Duodenal mucosa (tissue), 2 donors: ENCODE data around the gene FAM9A.

ENCODE experiments used
- H3K27ac ChIP-seq: one replicate; pipeline ENCODE4 v1.7.0; 2013; ENCODE audit warnings: low read depth, low read length
- H3K27me3 ChIP-seq, 2 donors: one replicate each; pipeline ENCODE4 v1.7.0; 2013; ENCODE audit warnings: low read length in 2 of 2, control low read depth in 1 of 2; ENCODE audit not compliant: insufficient read depth in 2 of 2, control insufficient read depth in 1 of 2
- H3K36me3 ChIP-seq, 2 donors: one replicate each; pipeline ENCODE4 v1.7.0; 2013; ENCODE audit warnings: low read length in 2 of 2, control low read depth in 1 of 2; ENCODE audit not compliant: insufficient read depth in 2 of 2, control insufficient read depth in 1 of 2
- H3K4me1 ChIP-seq, 2 donors: one replicate each; pipeline ENCODE4 v1.7.0; 2013; ENCODE audit warnings: low read length in 2 of 2, control low read depth in 1 of 2; ENCODE audit not compliant: insufficient read depth in 2 of 2, control insufficient read depth in 1 of 2
- H3K4me3 ChIP-seq, 2 donors: one replicate each; pipeline ENCODE4 v1.7.0; 2013; ENCODE audit warnings: low read length in 2 of 2, low read depth in 1 of 2
- H3K9ac ChIP-seq, 2 donors: one replicate each; pipeline ENCODE4 v1.7.0; 2013; ENCODE audit warnings: low read length in 2 of 2, low read depth in 1 of 2
- H3K9me3 ChIP-seq, 2 donors: one replicate each; pipeline ENCODE4 v1.7.0; 2013; ENCODE audit warnings: low read length in 2 of 2, control low read depth in 1 of 2; ENCODE audit not compliant: control insufficient read depth in 1 of 2

The FAM9A gene

DNA sequence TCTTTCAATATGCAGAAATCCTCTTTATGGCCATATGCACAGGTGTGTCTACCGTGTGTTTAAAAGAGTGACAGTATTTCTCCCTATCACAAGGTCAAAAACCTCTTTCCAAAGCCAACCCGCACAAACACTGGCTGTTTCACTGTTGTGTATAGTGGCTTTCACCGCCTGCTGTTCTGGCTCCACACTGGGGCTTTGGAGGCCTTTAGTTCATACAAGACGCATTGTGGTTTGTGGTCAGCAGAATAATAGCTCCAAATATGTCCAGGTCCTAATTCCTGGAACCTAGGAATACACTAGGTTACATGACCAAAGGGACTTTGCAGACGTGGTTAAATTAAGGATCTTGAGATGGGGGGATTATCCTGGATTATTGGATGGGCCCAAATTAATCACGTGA, 40.7 kb upstream of the FAM9A start:
- H3K27ac ChIP-seq = no peak overlapping the region
- H3K27me3 ChIP-seq = no peaks in the 10 kb centered on the region
- no peaks in the 10 kb centered on the region for H3K4me1 ChIP-seq
- no peaks in the 10 kb centered on the region for H3K36me3 ChIP-seq
- H3K9ac ChIP-seq = no peak overlapping the region
- no peaks in the 10 kb centered on the region for H3K9me3 ChIP-seq
- no peak overlapping the region for H3K4me3 ChIP-seq

DNA sequence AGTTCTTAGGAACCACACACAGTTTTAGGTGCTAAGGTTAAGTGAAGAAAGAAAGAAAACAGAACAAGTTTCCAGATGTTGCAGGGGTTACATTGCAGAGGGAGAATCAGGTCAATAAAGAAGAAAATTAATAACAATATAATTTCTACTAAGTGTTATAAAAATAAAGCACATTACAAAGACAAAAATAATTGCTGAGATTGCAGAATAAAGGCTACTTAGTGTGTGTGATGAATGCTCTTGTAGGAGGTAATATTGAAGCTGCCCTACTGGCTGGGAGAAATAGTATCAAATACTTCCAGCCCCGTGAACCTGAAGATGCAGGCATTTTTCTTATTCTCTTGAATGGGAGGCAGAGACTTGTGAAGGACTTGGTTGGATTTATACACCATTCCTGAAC, 33.2 kb upstream of the FAM9A start:
- Histone ChIP-seq H3K27me3 (no peaks in the 10 kb centered on the region), H3K9me3 (no peaks in the 10 kb centered on the region), H3K9ac (no peak overlapping the region), H3K4me1 (no peaks in the 10 kb centered on the region), H3K4me3 (no peak overlapping the region), H3K27ac (no peak overlapping the region), H3K36me3 (no peaks in the 10 kb centered on the region)

DNA sequence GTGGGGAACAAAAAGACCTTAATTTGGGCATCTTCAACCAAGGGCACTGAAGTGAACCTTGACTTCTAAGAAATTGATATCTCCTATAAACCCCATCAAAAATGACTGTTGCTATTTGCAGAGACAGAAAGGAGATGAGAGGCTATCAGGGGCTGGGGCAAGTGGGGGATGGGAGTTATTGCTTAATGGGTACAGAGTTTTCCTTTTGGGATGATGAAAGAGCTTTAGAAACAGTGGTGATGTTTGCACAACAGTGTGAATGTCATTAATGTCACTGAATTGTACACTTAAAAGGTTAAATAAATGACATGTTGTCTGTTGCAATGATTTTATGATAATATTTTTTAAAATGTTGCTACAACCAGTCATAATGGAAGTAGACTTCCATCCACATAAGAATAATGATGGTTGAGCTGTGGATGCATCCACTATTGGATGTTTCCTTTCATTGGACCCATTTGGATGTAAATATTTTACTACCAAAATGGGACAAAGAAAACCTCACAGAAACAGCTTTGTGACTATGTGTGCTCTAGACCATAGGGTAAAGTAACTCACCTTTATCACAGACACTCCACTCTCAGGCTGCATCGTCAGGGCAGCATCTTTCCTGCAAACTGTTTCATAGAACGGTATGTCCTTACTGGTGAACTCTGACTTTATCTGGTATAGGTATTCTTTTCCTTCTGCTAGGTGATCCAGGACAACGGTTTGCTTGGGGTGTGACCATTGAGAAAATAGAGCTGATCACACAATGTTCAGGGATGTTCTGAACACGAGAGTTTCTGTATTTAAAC, 31.6 kb upstream of the FAM9A start:
- Histone ChIP-seq H3K9ac (no peak overlapping the region), H3K4me3 (no peak overlapping the region), H3K9me3 (no peaks in the 10 kb centered on the region), H3K36me3 (no peaks in the 10 kb centered on the region), H3K27ac (no peak overlapping the region), H3K4me1 (no peaks in the 10 kb centered on the region), H3K27me3 (no peaks in the 10 kb centered on the region)

DNA sequence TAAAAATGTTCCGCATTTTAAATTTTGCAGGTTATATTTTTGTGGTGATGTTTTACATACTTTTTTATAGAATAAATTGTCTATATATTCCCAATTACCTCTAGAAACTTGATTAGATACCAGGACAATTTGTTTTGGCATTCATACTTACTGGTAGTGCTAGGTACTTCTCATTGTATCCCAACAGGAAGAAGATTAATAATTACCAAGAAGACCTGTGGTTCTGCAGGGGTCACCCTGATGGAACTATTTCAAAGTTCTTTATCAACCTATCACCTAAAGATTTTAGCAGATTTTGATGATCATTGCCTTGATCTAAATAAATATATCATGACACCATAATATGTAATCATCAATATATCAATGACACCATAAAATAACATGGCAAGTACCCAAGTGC, 22.5 kb upstream of the FAM9A start:
- Histone ChIP-seq H3K9me3 (no peaks in the 10 kb centered on the region), H3K9ac (no peak overlapping the region), H3K4me1 (no peaks in the 10 kb centered on the region), H3K27me3 (no peaks in the 10 kb centered on the region), H3K27ac (no peak overlapping the region), H3K4me3 (no peak overlapping the region), H3K36me3 (no peaks in the 10 kb centered on the region)

DNA sequence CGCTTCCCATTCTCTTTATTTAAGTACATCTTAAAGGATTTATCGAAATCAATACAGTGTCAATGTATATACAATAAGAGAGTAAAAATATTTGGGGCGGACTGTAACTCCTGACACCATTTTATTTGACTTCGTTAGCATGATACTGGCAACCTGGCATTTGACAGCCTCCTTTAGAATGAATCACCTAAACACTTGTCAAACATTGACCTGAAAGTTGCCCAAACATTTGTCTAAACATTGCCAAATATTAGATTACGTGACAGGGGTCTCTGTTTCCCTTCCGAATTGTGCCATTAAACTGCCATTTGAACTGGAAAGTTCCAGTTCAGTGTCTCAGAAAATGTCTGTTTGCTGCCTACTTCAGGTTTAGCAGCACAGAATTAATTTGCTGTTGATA, 20.8 kb upstream of the FAM9A start:
- Histone ChIP-seq H3K4me1 (no peaks in the 10 kb centered on the region), H3K27me3 (no peaks in the 10 kb centered on the region), H3K9ac (no peak overlapping the region), H3K9me3 (no peaks in the 10 kb centered on the region), H3K36me3 (no peaks in the 10 kb centered on the region), H3K4me3 (no peak overlapping the region), H3K27ac (no peak overlapping the region)

DNA sequence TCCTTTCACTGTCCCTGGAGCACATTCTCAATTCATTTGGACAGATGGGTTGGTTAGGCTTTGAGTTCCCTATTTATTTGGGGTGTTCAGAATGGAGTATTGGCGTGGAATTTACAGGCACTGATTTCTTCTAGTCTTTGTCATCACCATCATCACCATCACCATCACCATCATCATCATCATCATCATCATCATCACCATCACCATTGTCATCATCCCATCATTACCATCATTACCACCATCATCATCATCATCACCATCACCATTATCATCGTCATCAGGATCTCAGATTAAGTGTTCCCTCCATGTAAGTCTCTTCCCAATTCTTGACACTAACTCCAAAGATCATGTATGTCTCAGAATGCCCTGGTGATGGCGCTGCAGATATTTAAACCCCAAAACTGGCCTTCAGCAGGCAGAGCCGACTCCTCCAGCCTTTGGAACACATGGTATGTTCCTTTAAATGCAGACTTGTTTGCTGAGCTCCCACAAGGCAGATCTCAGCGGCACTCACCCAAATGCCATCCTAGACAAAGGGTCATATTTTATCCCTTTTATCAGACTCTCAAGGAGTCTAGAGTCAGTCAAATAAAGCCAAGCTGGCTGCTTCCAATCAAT, 19.8 kb upstream of the FAM9A start:
- H3K27ac ChIP-seq = no peak overlapping the region
- no peaks in the 10 kb centered on the region for H3K9me3 ChIP-seq
- no peak overlapping the region for H3K4me3 ChIP-seq
- H3K9ac ChIP-seq = no peak overlapping the region
- H3K36me3 ChIP-seq = no peaks in the 10 kb centered on the region
- H3K27me3 ChIP-seq = no peaks in the 10 kb centered on the region
- no peaks in the 10 kb centered on the region for H3K4me1 ChIP-seq

DNA sequence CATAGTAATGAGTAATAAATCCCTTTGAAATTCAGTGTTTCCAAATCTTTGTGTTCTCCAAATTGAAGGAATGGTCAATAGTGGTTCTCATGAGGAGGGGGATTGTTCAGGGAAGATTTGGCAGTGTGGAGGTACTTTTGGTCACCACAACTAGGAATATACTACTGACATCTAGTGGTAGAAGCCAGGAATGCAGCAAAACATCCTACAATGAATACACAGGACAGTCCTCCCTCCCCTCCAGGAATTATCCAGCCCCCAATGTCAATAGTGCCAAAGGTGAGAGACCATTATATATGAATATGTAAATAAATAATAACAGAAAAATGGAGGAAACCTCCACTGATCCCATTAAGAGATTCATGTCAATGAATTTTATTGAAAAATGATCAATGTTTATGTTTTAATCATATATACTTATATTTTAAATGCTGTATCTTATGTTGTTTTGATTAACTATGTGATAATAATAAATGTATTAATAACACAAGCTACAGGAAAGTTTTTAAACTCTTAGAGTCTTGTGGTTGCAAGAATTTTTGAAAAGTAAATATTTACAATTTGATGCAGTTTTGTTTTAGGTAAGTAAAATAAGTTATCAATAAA, 14.4 kb upstream of the FAM9A start:
- no peak overlapping the region for H3K9ac ChIP-seq

DNA sequence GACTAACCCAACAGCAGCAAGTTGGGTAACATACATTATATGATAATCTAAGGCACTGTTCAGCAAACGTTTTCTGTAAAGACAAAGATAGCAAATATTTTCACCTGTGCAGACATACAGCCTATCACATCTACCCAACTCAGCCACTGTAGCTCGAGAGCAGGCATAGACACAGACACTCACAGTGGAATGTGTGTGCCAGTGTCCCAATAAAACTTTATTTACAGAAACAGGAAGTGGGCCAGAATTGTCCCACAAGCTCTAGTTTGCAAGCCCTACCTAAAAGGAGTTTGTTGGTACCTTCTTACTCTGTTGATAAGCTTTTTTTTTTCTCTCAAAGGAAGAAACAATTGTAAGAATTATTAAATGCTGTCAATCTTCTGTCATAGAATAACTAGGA, 11.9 kb upstream of the FAM9A start:
- Histone ChIP-seq H3K27ac (no peak overlapping the region), H3K27me3 (no peaks in the 10 kb centered on the region), H3K4me3 (no peak overlapping the region), H3K9me3 (no peaks in the 10 kb centered on the region), H3K4me1 (no peaks in the 10 kb centered on the region), H3K9ac (no peak overlapping the region), H3K36me3 (no peaks in the 10 kb centered on the region)

More for the DNA sequence above, 14.4 kb upstream of the FAM9A start:
- Histone ChIP-seq H3K36me3 (no peaks in the 10 kb centered on the region), H3K4me1 (no peaks in the 10 kb centered on the region), H3K27ac (no peak overlapping the region), H3K27me3 (no peaks in the 10 kb centered on the region), H3K4me3 (no peak overlapping the region), H3K9me3 (no peaks in the 10 kb centered on the region)

DNA sequence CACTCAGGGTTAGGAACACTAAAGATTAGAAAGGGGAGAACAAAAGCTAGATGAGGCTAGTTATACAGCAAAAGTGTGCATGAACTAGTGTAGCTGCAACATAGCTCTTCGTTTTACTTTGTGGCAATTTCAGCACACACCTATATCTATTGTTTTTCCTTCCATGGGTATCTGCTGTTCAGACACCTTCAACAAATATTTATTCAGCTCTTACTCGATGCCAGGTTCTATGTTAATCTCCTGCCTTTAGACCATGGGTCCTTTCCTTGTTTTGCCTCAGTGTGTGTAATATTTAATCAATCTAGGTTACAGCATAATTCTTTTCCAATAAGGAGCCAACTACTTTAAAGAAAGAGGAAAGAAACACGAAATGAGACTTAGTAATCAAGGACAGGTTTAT, 10.4 kb upstream of the FAM9A start:
- Histone ChIP-seq H3K9me3 (no peaks in the 10 kb centered on the region), H3K4me3 (no peak overlapping the region), H3K36me3 (no peaks in the 10 kb centered on the region), H3K4me1 (no peaks in the 10 kb centered on the region), H3K27ac (no peak overlapping the region), H3K27me3 (no peaks in the 10 kb centered on the region), H3K9ac (no peak overlapping the region)

DNA sequence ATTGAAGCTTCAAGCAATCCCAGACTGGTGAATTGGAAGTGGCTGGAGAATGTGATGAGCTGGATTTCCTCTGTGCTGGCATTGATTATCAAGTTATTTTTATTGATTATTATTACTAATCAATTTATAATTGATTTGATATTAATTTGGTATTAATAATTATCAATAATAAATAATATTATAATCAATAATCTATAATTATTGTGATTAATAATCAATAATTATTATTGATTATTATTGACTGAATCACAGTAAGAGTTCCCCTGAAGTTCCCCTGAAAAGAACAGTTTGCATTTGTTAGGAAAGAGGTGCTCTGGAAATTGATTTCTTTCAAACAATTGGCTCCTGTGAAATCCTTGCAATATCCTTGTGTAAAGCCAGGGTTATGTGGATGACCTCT, 7.5 kb upstream of the FAM9A start:
- H3K36me3 ChIP-seq = no peaks in the 10 kb centered on the region
- H3K4me1 ChIP-seq = no peaks in the 10 kb centered on the region
- H3K27ac ChIP-seq = no peak overlapping the region
- no peak overlapping the region for H3K4me3 ChIP-seq
- no peaks in the 10 kb centered on the region for H3K27me3 ChIP-seq
- H3K9me3 ChIP-seq = no peaks in the 10 kb centered on the region
- no peak overlapping the region for H3K9ac ChIP-seq
